IPS DF 6.9 (cell line): ENCODE results near the gene ME2.
A peak's percentile ranks its signal among the peaks of the same experiment; 100 is the strongest.

ENCODE experiments used
- DNase-seq: peaks from one replicate; pipeline ENCODE4 v3.0.0-alpha.2; 2013; ENCODE audit warnings: low read depth, low spot score
- H3K27ac ChIP-seq: one replicate; pipeline ENCODE4 v1.5.1; 2013; ENCODE audit warnings: low read length, control low read depth
- H3K27me3 ChIP-seq: 2 replicates; pipeline ENCODE4 v1.6.1; 2013; ENCODE audit warnings: mild to moderate bottlenecking, low read length; ENCODE audit not compliant: control insufficient read depth, insufficient read depth
- H3K36me3 ChIP-seq: 2 replicates; pipeline ENCODE4 v1.6.1; 2013; ENCODE audit warnings: low read length; ENCODE audit not compliant: control insufficient read depth, insufficient read depth
- H3K4me1 ChIP-seq: 2 replicates; pipeline ENCODE4 v1.6.1; 2013; ENCODE audit warnings: low read length; ENCODE audit not compliant: control insufficient read depth, insufficient read depth
- H3K4me3 ChIP-seq: 2 replicates; pipeline ENCODE4 v1.5.1; 2013; ENCODE audit warnings: mild to moderate bottlenecking, low read length
- H3K9me3 ChIP-seq: 2 replicates; pipeline ENCODE4 v1.6.1; 2013; ENCODE audit warnings: low read length, inconsistent platforms; ENCODE audit not compliant: control insufficient read depth, insufficient read depth
- WGBS: extraction: QIAGEN DNeasy Blood & Tissue Kit; methylation state at CpG from one replicate; pipeline ENCODE4 v1.1.7; 2013; ENCODE audit warnings: mixed read lengths, missing lambda C conversion rate; ENCODE audit not compliant: insufficient read length, insufficient coverage; 5-methylcytosine and 5-hydroxymethylcytosine counted together

ME2 gene

GRCh38 chr18:50861617-50862016 is 17.3 kb upstream of the ME2 start:
- DNase-seq = no peak
- no peaks in the 10 kb centered on the region for H3K9me3 ChIP-seq
- H3K4me1 ChIP-seq = no peaks in the 10 kb centered on the region
- H3K4me3 ChIP-seq = no peak overlapping the region
- H3K36me3 ChIP-seq = no peaks in the 10 kb centered on the region
- no peaks in the 10 kb centered on the region for H3K27me3 ChIP-seq
- WGBS = no CpG with 5 or more reads among the region's 1 CpG
- no peak overlapping the region for H3K27ac ChIP-seq

DNA sequence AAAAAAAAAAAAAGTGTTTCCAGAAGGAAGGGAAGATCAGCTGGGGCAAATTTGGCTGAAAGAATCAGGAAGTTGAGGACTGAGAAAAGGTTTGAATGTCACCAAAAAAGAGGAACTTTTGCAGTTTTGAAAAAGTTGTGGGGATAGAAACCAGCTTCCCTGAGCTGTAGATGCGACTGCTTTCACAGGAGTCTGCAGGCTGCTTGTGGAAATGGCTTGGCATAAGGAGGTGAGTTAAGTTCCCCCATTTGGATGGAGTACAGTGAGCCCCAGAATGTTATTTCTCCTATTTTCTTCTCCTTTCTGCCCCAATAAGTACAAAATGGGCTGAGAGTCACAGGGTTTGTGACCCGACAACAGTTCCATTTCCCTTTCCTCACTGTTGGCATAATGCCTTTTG is 16.5 kb upstream of the ME2 start:
- no peak for DNase-seq
- Histone ChIP-seq H3K4me1 (no peaks in the 10 kb centered on the region), H3K27me3 (no peaks in the 10 kb centered on the region), H3K27ac (no peak overlapping the region), H3K9me3 (no peaks in the 10 kb centered on the region), H3K4me3 (no peak overlapping the region), H3K36me3 (no peaks in the 10 kb centered on the region)
- WGBS = no CpG with 5 or more reads among the region's 2 CpGs

- no peaks in the 10 kb centered on the region for H3K9me3 ChIP-seq
- H3K27me3 ChIP-seq = no peaks in the 10 kb centered on the region
- WGBS = no CpG with 5 or more reads among the region's 4 CpGs
- H3K4me1 ChIP-seq = no peaks in the 10 kb centered on the region
- no peak overlapping the region for H3K27ac ChIP-seq
- DNase-seq = no peak
- H3K4me3 ChIP-seq = no peak overlapping the region
- no peaks in the 10 kb centered on the region for H3K36me3 ChIP-seq
Observed at GRCh38 chr18:50863840-50864375, 15.0 kb upstream of the ME2 start.

DNA sequence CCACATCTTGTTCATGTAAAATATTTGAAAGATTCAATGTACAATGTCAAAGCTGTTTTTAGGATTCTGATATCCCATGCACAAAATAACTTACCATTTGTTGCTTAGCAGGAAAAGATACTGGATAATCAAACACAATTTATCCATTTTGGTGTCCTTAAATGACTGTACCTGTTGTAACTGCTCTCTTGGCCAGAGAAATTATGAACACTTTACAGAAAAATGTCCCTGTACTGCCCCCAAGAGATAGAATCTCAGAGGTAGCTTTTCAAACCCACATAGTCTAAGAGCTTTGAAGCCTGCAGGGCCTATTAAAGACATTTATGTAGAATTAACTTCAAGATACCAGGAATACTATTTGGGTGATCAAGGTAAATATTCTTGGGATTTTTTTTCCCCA is 12.2 kb upstream of the ME2 start:
- H3K27me3 ChIP-seq = no peaks in the 10 kb centered on the region
- no peak for DNase-seq
- H3K4me1 ChIP-seq = no peaks in the 10 kb centered on the region
- H3K4me3 ChIP-seq = no peak overlapping the region
- no peak overlapping the region for H3K27ac ChIP-seq
- H3K36me3 ChIP-seq = no peaks in the 10 kb centered on the region
- no peaks in the 10 kb centered on the region for H3K9me3 ChIP-seq

DNA sequence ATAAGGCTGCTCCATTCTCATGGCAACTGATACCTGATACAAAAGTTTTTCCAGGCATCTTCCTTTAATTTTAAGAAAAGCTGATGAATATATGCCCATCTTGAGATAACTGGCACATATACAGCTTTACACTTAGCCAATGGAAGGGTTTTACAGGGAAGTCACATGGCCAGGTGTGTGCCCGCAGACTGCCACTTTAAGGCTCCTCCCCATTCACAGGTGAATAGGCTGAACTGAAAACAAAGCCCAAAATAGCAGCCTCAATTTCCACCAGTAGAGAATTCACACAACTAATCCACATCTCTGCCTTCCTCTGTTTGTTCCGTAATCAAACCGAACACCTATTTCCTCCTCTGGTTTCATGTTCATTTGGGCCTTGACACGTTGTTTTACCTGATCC is 9.8 kb upstream of the ME2 start:
- no CpG with 5 or more reads among the region's 4 CpGs for WGBS
- H3K9me3 ChIP-seq = no peaks in the 10 kb centered on the region
- H3K36me3 ChIP-seq = no peaks in the 10 kb centered on the region
- no peaks in the 10 kb centered on the region for H3K27me3 ChIP-seq
- no peaks in the 10 kb centered on the region for H3K4me1 ChIP-seq
- H3K4me3 ChIP-seq = no peak overlapping the region
- no peak overlapping the region for H3K27ac ChIP-seq
- DNase-seq = no peak

- no peaks in the 10 kb centered on the region for H3K4me1 ChIP-seq
- H3K4me3 ChIP-seq = no peak overlapping the region
- no peaks in the 10 kb centered on the region for H3K36me3 ChIP-seq
- no peak for DNase-seq
- H3K27ac ChIP-seq = no peak overlapping the region
- WGBS = no CpG with 5 or more reads among the region's 7 CpGs
- no peaks in the 10 kb centered on the region for H3K9me3 ChIP-seq
- no peaks in the 10 kb centered on the region for H3K27me3 ChIP-seq
Observed at GRCh38 chr18:50870138-50870845, 8.6 kb upstream of the ME2 start.

DNA sequence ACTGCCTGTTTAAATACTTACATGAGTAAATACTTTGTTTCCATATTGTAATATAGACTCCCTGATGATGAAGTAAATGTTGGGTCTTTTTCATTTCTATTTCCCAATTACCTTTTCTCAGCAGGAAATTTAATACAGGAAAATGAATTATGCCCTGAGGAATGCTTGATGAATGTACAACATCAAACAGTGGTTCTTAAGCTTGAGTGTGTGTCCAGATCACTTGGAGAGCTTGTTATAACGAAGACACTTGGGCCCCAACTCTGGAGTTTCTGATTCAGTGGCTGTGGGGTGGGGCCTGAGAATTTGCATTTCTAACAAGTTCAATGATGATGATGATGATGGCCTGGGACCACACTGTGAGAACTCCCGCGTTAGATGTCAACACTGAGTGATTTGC is 7.1 kb upstream of the ME2 start:
- Histone ChIP-seq H3K27ac (no peak overlapping the region), H3K9me3 (no peaks in the 10 kb centered on the region), H3K36me3 (no peaks in the 10 kb centered on the region), H3K4me1 (no peaks in the 10 kb centered on the region), H3K27me3 (no peaks in the 10 kb centered on the region), H3K4me3 (no peak overlapping the region)
- no peak for DNase-seq
- WGBS = no CpG with 5 or more reads among the region's 3 CpGs

- H3K27ac ChIP-seq = no peak overlapping the region
- H3K27me3 ChIP-seq = no peaks in the 10 kb centered on the region
- no peaks in the 10 kb centered on the region for H3K9me3 ChIP-seq
- H3K4me3 ChIP-seq = no peak overlapping the region
- H3K36me3 ChIP-seq = no peaks in the 10 kb centered on the region
- no CpG with 5 or more reads among the region's 3 CpGs for WGBS
- H3K4me1 ChIP-seq = no peaks in the 10 kb centered on the region; the same call in 1 of the 2 replicates
- DNase-seq = no peak
Observed at GRCh38 chr18:50875966-50876536, 2.9 kb upstream of the ME2 start.

- no peak overlapping the region for H3K27ac ChIP-seq
- H3K4me1 ChIP-seq = no peaks in the 10 kb centered on the region; the same call in 1 of the 2 replicates
- no peaks in the 10 kb centered on the region for H3K36me3 ChIP-seq
- H3K27me3 ChIP-seq = no peaks in the 10 kb centered on the region
- no CpG with 5 or more reads among the region's 8 CpGs for WGBS
- no peak for DNase-seq
- H3K9me3 ChIP-seq = no peaks in the 10 kb centered on the region
- no peak overlapping the region for H3K4me3 ChIP-seq
Observed at GRCh38 chr18:50877545-50878265, 1.2 kb upstream of the ME2 start.

GRCh38 chr18:50879302-50880118 is 592 bp downstream of the ME2 start:
- no peak for DNase-seq
- no peaks in the 10 kb centered on the region for H3K9me3 ChIP-seq
- H3K27me3 ChIP-seq = no peaks in the 10 kb centered on the region
- no CpG with 5 or more reads among the region's 61 CpGs for WGBS
- H3K4me3 ChIP-seq = peak overlapping the region; percentile 74
- no peaks in the 10 kb centered on the region for H3K36me3 ChIP-seq
- no peaks in the 10 kb centered on the region; the same call in 1 of the 2 replicates for H3K4me1 ChIP-seq
- H3K27ac ChIP-seq = no peak overlapping the region
